Posterior vena cava (tissue), 2 donors: Measurements from ENCODE around the gene OCA2. TPM values are rescaled to one million over a fixed set of nuclear protein-coding genes. Genes with fewer than 3 reads are reported as not detected.
A peak's percentile ranks its signal among the peaks of the same experiment; 100 is the strongest.

Experiments
- DNase-seq: peaks from one replicate; pipeline ENCODE4 v3.0.0-alpha.2; 2020; ENCODE audit warnings: low spot score
- intact Hi-C, 2 donors: fragments of 100-400 bp; cut with DNase I; formaldehyde crosslinking; loops; one replicate each; pipeline versions ENCODE4 v1.14.1 to v1.14.2; 2022 to 2023
- total RNA-seq, 2 donors: library from RNA; stranded (reverse); fragmentation: NEBNext Ultra II Directional; extraction: Animal tissue kit (Norgen Biotek cat#: 25700); gene quantifications; one replicate each; pipeline ENCODE4 v1.2.1, GENCODE V29; 2021
- donor health status: DM: yes; HTN: yes; CAD: no.
- donor health status: DM: yes; HTN: yes; CAD: no.

The OCA2 gene
- total RNA-seq, 2 donors from 2014 or later = 0.38 to 1.4 TPM

GRCh38 chr15:28044121-28044672 is 54.9 kb downstream of the OCA2 start:
- DNase-seq = no peak

GRCh38 chr15:28043691-28044091 is 55.4 kb downstream of the OCA2 start:
- intact Hi-C loops = no loop called here
- DNase-seq = no peak

More at GRCh38 chr15:28044121-28044672, 54.9 kb downstream of the OCA2 start:
- intact Hi-C loops = no loop called here

- intact Hi-C loops = no loop called here
- no peak for DNase-seq
These were observed 61.0 kb downstream of the OCA2 start for GRCh38 chr15:28037969-28038590.

- intact Hi-C loops = no loop called here
- no peak for DNase-seq
These were observed 65.7 kb downstream of the OCA2 start for GRCh38 chr15:28033443-28033842.

- intact Hi-C loops = no loop called here
- DNase-seq = no peak
These were observed 68.3 kb downstream of the OCA2 start for GRCh38 chr15:28030801-28031200.

- no peak for DNase-seq
- intact Hi-C loops = no loop called here
These were observed 71.4 kb downstream of the OCA2 start for GRCh38 chr15:28027714-28028076.

- no peak for DNase-seq
- intact Hi-C loops = no loop called here
These were observed 72.1 kb downstream of the OCA2 start for GRCh38 chr15:28026764-28027713.

- intact Hi-C loops = no loop called here
- DNase-seq = no peak
These were observed 72.9 kb downstream of the OCA2 start for GRCh38 chr15:28026221-28026620.

GRCh38 chr15:28025413-28025812 is 73.7 kb downstream of the OCA2 start:
- intact Hi-C loops = no loop called here
- DNase-seq = no peak

GRCh38 chr15:28024889-28025250 is 74.2 kb downstream of the OCA2 start:
- intact Hi-C loops = no loop called here
- no peak for DNase-seq

GRCh38 chr15:28023933-28024888 is 74.9 kb downstream of the OCA2 start:
- intact Hi-C loops = no loop called here

GRCh38 chr15:28023422-28023821 is 75.7 kb downstream of the OCA2 start:
- intact Hi-C loops = no loop called here
- DNase-seq = no peak

More at GRCh38 chr15:28023933-28024888, 74.9 kb downstream of the OCA2 start:
- DNase-seq = peak; percentile 63

GRCh38 chr15:28022961-28023360 is 76.2 kb downstream of the OCA2 start:
- no peak for DNase-seq
- intact Hi-C loops = no loop called here

GRCh38 chr15:28022181-28022580 is 76.9 kb downstream of the OCA2 start:
- DNase-seq = peak; percentile 71
- intact Hi-C loops = no loop called here

GRCh38 chr15:28021281-28022039 is 77.7 kb downstream of the OCA2 start:
- peak; percentile 82 for DNase-seq
- intact Hi-C loops = no loop called here

- intact Hi-C loops = no loop called here
- DNase-seq = peak; percentile 64
These were observed 78.5 kb downstream of the OCA2 start for GRCh38 chr15:28020644-28021043.

GRCh38 chr15:28019594-28020309 is 79.4 kb downstream of the OCA2 start:
- intact Hi-C loops = no loop called here
- DNase-seq = peak; percentile 74
